ENCODE measurements around the gene MTIF2.
"Not testable (repeated sequence)": the region's sequence is repeated elsewhere in the genome, so short reads cannot be mapped to it uniquely, and the experiment has no call there.

MTIF2 gene

DNA sequence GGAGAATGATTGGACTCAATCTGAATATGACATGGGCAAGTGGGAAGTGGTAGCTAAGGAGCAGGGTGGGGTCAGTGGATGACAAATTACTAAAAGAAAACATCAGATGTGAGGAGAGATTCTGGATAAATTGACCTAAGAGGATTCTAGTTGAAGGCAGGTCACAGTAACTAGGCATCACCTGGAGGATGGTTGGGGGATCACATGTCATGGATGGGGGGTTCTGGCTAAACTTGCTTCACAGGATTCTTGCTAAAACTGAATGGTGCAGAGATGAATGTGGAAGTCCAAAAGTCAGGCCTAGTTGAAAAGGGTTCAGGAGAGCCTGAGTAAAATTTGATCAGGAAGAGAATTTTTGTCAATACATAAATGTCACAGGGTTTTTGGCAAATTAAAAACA is 55.2 kb downstream of the MTIF2 start:
- no peak for TF ChIP-seq CTCF (conservative IDR thresholded peaks at IDR 0.05; ENCODE audit: low read depth, low read length)
- H3K4me3 ChIP-seq (ENCODE audit: low read depth, low read length) = no peak overlapping the region
- DNase-seq (ENCODE audit: low read depth) = no peak

DNA sequence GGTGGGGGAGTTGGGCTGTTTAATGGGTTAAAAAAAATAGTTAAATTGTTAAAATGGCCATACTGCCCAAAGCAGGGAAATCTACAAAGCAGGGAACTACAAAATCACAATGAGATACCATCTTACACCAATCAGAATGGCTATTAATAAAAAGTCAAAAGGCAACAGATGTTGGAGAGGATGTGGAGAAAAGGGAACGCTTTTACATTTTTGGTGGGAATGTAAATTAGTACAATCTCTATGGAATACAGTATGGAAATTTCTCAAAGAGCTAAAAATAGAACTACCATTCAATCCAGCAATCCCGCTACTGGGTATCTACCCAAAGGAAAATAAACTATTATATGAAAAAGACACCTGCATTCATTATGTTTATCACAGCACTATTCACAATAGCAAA is 64.1 kb downstream of the MTIF2 start:
- no peak overlapping the region for H3K4me3 ChIP-seq (ENCODE audit: low read depth, low read length)
- no peak for DNase-seq (ENCODE audit: low read depth)
- TF ChIP-seq CTCF (conservative IDR thresholded peaks at IDR 0.05; ENCODE audit: low read depth, low read length) = no peak

DNA sequence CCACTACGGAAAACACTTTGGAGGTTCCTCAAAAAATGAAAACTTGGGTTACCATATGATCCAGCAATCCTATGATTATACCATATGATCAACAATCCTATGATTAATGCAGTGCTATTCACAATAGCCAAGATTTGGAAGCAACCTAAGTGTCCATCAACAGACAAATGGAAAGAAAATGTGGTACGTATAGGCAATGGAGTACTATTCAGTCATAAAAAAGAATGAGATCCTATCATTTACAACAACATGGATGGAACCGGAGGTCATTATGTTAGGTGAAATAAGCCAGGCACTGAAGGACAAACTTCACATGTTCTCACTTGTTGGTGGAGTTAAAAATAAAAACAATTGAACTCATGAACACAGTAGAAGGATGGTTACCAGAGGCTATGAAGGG is 64.5 kb downstream of the MTIF2 start:
- no peak for TF ChIP-seq CTCF (conservative IDR thresholded peaks at IDR 0.05; ENCODE audit: low read depth, low read length)
- no peak for DNase-seq (ENCODE audit: low read depth)
- no peak overlapping the region for H3K4me3 ChIP-seq (ENCODE audit: low read depth, low read length)

DNA sequence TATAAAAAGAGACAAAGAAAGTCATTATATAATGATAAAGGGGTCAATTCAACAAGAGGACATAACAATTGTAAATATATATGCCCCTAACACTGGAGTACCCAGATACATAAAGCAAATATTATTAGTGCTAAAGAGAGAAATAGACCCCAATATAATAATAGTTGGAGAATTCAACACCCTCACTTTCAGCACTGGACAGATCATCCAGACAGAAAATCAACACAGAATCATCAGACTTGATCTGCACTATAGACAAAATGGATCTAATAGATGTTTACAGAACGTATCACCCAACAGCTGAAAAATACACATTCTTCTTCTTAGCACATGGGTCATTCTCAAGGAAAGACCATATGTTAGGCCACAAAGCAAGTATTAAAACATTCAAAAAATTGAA is 68.6 kb downstream of the MTIF2 start:
- no peak for TF ChIP-seq CTCF (conservative IDR thresholded peaks at IDR 0.05; ENCODE audit: low read depth, low read length)
- no peak overlapping the region for H3K4me3 ChIP-seq (ENCODE audit: low read depth, low read length)
- DNase-seq (ENCODE audit: low read depth) = no peak

DNA sequence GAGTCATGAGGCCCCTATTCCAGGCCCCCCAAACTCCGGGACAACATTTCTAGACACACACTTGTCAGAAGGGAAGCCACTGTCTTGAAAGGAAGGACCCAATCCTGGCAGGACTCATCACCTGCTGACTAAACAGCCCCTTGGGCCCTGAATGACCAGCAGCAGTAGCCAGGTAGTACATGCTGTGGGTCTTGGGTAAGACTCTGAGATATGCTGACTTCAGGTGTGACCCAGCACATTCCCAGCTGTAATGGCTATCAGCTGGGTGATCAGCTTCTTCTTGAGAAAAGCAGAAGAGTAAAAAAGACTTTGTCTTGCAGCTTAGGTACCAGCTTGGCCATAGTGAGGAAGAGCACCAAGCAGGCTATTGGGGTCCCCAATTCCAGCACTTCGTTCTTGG is 72.5 kb downstream of the MTIF2 start:
- no peak overlapping the region for H3K4me3 ChIP-seq (ENCODE audit: low read depth, low read length)
- DNase-seq (ENCODE audit: low read depth) = no peak
- no peak for TF ChIP-seq CTCF (conservative IDR thresholded peaks at IDR 0.05; ENCODE audit: low read depth, low read length)

GRCh38 chr2:55191888-55192287 is 77.1 kb downstream of the MTIF2 start:
- not testable (repeated sequence) for H3K4me3 ChIP-seq (ENCODE audit: low read depth, low read length); DNase-seq (ENCODE audit: low read depth)

DNA sequence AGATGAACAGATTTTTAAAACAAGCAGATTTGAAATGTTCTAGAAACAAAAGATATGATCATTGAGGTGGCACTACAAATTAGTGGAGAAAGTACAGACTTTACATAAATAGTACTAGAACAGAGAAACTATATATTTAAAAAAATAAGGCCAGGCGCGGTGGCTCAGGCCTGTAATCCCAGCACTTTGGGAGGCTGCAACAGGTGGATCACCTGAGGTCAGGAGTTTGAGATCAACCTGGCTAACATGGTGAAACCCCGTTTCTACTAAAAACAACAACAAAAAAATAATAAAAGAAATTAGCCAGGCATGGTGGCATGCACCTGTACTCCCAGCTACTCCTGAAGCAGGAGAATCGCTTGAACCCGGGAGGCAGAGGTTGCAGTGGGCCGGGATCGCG is 82.2 kb downstream of the MTIF2 start:
- H3K4me3 ChIP-seq (ENCODE audit: low read depth, low read length); DNase-seq (ENCODE audit: low read depth): not testable (repeated sequence)
